Measurements from ENCODE around the gene RNASE11. TPM values are rescaled to one million over a fixed set of nuclear protein-coding genes. Genes with fewer than 3 reads are reported as not detected.
A peak's percentile ranks its signal among the peaks of the same experiment; 100 is the strongest.

Gene RNASE11
- polyA plus RNA-seq, 1 donor (not counting 4 experiments of a cell fraction or from before 2014, with no cell fraction given): not detected

DNA sequence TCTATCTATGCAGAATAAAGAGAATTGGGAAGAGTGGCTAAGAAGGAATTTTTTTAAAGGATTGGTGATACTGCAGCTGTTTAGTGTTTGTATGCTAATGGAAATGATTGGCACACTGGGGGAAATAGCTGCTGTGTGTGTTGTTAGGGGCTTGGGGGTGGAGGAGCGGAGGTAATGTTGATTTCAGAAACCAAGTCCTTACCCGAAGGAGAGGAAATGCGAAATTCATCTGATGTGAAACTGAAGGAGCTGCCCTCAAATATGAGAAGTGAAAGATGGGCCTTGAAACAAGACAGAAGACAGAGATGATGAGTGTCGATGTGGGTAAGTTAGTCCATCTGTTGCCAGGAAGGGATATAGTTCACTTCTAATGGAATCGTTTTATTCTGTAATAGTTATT lies 24.6 kb upstream of the RNASE11 start:
- Histone ChIP-seq H3K9me3 (ENCODE audit: control insufficient read depth, low read depth, low read length) (no peaks in the 10 kb centered on the region), H3K36me3 (ENCODE audit: control insufficient read depth in 2 of 2, extremely low read depth in 1 of 2, insufficient read depth in 2 of 2, low read length in 2 of 2) (no peaks in the 10 kb centered on the region), H3K79me2 (ENCODE audit: control insufficient read depth, insufficient read depth, low read length) (no peaks in the 10 kb centered on the region), H3K4me1 (ENCODE audit: control insufficient read depth, extremely low read depth, insufficient read depth, low read length) (peaks cover 9% of the 10 kb centered on the region), H3K27ac (ENCODE audit: control insufficient read depth, insufficient read depth, low read length) (no peak overlapping the region), H2AFZ (ENCODE audit: control insufficient read depth, low read length) (no peak overlapping the region), H3K27me3 (ENCODE audit: control insufficient read depth, extremely low read depth, insufficient read depth, low read length) (no peaks in the 10 kb centered on the region), H3K4me2 (ENCODE audit: control insufficient read depth, extremely low read depth, insufficient read depth, low read depth, low read length) (peak overlapping the region; percentile 22), H3K9ac (ENCODE audit: control insufficient read depth, extremely low read depth, insufficient read depth, low read length) (no peak overlapping the region), H3K9me1 (ENCODE audit: control insufficient read depth, extremely low read depth, insufficient read depth, low read length) (peaks cover 3% of the 10 kb centered on the region), H3K4me3 (ENCODE audit: control insufficient read depth in 2 of 3, extremely low read depth in 1 of 3, insufficient read depth in 2 of 3, low read depth in 1 of 3, low read length in 3 of 3) (no peak overlapping the region), H4K20me1 (ENCODE audit: control insufficient read depth, extremely low read depth, insufficient read depth, low read length) (no peaks in the 10 kb centered on the region)
- dilution Hi-C loops (cut with MboI; ENCODE audit: extremely low pct_ligation_motif_present, low sequenced_read_pairs): no loop called here
- no peak for TF ChIP-seq EZH2 (IDR thresholded peaks at IDR 0.05; ENCODE audit: low read length)
- TF ChIP-seq CTCF (optimal IDR thresholded peaks at IDR 0.05 in 1 of 3, IDR thresholded peaks at IDR 0.05 in 1 of 3, conservative IDR thresholded peaks at IDR 0.05 in 1 of 3; ENCODE audit: extremely low read depth in 1 of 3, insufficient read depth in 2 of 3, low read length in 3 of 3): no peak
- DNase-seq (ENCODE audit: low read depth, low spot score) (no peak), FAIRE-seq (no peak)

- Histone ChIP-seq H4K20me1 (ENCODE audit: control insufficient read depth, extremely low read depth, insufficient read depth, low read length) (no peaks in the 10 kb centered on the region), H2AFZ (ENCODE audit: control insufficient read depth, low read length) (no peak overlapping the region), H3K27me3 (ENCODE audit: control insufficient read depth, extremely low read depth, insufficient read depth, low read length) (no peaks in the 10 kb centered on the region), H3K9me1 (ENCODE audit: control insufficient read depth, extremely low read depth, insufficient read depth, low read length) (peaks cover 3% of the 10 kb centered on the region), H3K79me2 (ENCODE audit: control insufficient read depth, insufficient read depth, low read length) (no peaks in the 10 kb centered on the region), H3K4me3 (ENCODE audit: control insufficient read depth in 2 of 3, extremely low read depth in 1 of 3, insufficient read depth in 2 of 3, low read depth in 1 of 3, low read length in 3 of 3) (no peak overlapping the region), H3K9ac (ENCODE audit: control insufficient read depth, extremely low read depth, insufficient read depth, low read length) (no peak overlapping the region), H3K4me2 (ENCODE audit: control insufficient read depth, extremely low read depth, insufficient read depth, low read depth, low read length) (no peak overlapping the region), H3K27ac (ENCODE audit: control insufficient read depth, insufficient read depth, low read length) (no peak overlapping the region), H3K4me1 (ENCODE audit: control insufficient read depth, extremely low read depth, insufficient read depth, low read length) (peaks cover 9% of the 10 kb centered on the region), H3K9me3 (ENCODE audit: control insufficient read depth, low read depth, low read length) (no peaks in the 10 kb centered on the region), H3K36me3 (ENCODE audit: control insufficient read depth in 2 of 2, extremely low read depth in 1 of 2, insufficient read depth in 2 of 2, low read length in 2 of 2) (no peaks in the 10 kb centered on the region)
- DNase-seq (ENCODE audit: low read depth, low spot score): no peak
- TF ChIP-seq CTCF (optimal IDR thresholded peaks at IDR 0.05 in 1 of 3, IDR thresholded peaks at IDR 0.05 in 1 of 3, conservative IDR thresholded peaks at IDR 0.05 in 1 of 3; ENCODE audit: extremely low read depth in 1 of 3, insufficient read depth in 2 of 3, low read length in 3 of 3): no peak
- TF ChIP-seq EZH2 (IDR thresholded peaks at IDR 0.05; ENCODE audit: low read length): no peak
- no peak for FAIRE-seq
- dilution Hi-C loops (cut with MboI; ENCODE audit: extremely low pct_ligation_motif_present, low sequenced_read_pairs): no loop called here
Measured at GRCh38 chr14:20611277-20611676, 23.5 kb upstream of the RNASE11 start.
